GM12865 (cell line): ENCODE results near the gene KHNYN.

Source experiments
- DNase-seq: peaks from one replicate; pipeline ENCODE4 v3.0.0; 2010; ENCODE audit warnings: low read depth
- H3K4me3 ChIP-seq: 2 replicates; pipeline ENCODE4 v1.5.1; 2011; ENCODE audit warnings: mild to moderate bottlenecking, low read depth, low read length, control low read depth
- TF ChIP-seq, protein P1 (sequence below): IDR thresholded peaks from 2 replicates; pipeline ENCODE4 v1.5.1; 2011; ENCODE audit warnings: low read length, control low read depth, low read depth, inconsistent platforms; ENCODE audit not compliant: insufficient read depth; ENCODE audit errors: missing control alignments

KHNYN gene

DNA sequence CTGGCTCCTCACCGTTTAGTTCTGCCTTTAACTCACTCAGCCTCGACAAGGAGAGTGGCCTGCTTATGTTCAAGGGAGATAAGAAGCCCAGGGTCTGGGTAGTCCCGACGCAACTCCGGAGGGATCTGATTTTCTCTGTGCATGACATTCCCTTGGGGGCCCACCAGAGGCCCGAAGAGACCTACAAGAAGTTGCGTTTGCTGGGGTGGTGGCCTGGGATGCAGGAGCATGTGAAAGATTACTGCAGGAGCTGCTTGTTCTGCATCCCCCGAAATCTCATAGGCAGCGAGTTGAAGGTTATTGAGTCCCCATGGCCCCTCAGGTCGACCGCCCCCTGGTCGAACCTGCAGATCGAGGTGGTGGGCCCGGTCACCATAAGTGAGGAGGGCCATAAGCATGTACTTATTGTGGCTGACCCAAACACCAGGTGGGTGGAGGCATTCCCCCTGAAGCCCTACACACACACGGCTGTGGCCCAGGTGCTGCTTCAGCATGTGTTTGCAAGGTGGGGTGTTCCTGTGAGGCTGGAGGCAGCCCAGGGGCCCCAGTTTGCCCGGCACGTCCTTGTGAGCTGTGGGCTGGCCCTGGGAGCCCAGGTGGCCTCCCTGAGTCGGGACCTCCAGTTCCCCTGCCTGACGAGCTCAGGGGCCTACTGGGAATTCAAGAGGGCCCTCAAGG lies 13.4 kb upstream of the KHNYN start:
- TF ChIP-seq, protein P1, sequence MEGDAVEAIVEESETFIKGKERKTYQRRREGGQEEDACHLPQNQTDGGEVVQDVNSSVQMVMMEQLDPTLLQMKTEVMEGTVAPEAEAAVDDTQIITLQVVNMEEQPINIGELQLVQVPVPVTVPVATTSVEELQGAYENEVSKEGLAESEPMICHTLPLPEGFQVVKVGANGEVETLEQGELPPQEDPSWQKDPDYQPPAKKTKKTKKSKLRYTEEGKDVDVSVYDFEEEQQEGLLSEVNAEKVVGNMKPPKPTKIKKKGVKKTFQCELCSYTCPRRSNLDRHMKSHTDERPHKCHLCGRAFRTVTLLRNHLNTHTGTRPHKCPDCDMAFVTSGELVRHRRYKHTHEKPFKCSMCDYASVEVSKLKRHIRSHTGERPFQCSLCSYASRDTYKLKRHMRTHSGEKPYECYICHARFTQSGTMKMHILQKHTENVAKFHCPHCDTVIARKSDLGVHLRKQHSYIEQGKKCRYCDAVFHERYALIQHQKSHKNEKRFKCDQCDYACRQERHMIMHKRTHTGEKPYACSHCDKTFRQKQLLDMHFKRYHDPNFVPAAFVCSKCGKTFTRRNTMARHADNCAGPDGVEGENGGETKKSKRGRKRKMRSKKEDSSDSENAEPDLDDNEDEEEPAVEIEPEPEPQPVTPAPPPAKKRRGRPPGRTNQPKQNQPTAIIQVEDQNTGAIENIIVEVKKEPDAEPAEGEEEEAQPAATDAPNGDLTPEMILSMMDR = no peak
- no peak for DNase-seq
- no peak overlapping the region for H3K4me3 ChIP-seq

DNA sequence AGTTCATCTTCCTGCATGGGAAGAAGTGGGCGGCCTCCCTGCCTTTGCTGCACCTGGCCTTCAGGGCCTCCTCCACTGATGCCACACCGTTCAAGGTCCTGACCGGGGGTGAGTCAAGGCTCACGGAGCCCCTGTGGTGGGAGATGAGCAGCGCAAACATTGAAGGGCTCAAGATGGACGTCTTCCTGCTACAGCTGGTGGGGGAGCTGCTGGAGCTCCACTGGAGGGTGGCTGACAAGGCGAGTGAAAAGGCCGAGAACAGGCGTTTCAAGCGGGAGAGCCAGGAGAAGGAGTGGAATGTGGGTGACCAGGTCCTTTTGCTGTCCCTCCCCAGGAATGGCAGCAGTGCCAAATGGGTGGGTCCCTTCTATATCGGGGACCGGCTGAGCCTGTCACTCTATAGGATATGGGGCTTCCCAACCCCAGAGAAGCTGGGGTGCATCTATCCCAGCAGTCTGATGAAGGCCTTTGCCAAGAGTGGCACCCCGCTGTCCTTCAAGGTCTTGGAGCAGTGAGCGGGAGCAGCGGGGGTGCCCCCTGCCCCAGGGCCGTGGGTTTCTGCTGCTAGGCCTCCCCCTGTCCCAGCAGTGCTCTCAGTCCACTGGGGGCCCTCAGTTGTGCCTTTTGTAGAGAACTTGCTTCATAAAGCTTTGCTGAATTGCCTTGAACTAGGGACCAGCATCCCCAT lies 12.7 kb upstream of the KHNYN start:
- no peak overlapping the region for H3K4me3 ChIP-seq
- no peak for DNase-seq
- TF ChIP-seq, protein P1 = no peak

DNA sequence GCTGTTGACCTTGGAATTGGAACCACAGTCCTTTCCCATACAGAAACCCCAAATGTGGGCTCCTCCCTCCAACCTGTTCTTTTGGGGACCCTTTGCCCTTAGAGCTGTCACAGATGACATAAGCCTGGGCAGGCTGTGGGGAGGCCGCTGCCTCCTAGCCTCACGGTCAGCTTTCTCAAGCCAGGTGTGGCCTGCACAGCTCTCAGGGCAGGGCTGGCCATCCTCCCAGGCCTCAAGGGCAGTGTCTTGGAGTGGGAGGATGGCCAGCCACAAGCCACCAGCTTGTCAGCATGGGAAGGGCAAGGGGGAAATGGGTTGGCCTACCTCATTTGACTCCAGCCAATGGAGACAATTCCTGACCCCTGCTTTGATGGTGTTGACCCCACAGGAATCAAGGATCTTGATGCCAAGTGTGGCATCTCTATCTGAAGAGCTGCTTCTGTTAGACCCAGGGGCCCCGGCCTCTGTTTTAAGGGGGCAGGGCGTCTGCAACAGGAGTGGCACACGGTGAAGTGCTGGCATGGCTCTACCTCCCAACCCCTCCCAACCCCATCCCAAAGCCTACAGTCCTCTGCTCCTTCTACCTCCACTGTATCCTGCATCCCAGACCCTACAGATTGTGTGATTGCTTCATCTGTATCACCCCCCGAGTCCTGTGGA lies 11.8 kb upstream of the KHNYN start:
- TF ChIP-seq, protein P1 = no peak
- no peak overlapping the region for H3K4me3 ChIP-seq
- no peak for DNase-seq

DNA sequence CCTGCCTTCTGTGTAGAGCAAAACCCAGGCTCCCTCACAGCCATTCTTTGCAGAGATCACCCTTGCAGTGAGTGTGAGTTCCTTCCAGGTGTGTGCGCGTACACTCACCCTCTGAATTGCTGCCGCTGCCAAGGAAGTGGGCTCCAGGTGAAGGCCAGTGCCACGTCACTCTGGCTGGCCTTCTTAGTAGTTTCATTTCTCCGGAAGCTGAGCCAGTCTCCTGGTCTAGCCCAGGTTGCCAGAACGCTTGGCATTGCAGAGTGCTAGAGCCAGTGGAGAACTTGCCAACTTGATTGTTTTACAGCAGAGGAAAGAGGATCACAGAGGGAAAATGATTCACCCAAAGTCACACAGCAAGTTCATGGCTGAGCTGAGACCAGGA lies 11.3 kb upstream of the KHNYN start:
- H3K4me3 ChIP-seq = no peak overlapping the region
- no peak for DNase-seq
- TF ChIP-seq, protein P1 = no peak

DNA sequence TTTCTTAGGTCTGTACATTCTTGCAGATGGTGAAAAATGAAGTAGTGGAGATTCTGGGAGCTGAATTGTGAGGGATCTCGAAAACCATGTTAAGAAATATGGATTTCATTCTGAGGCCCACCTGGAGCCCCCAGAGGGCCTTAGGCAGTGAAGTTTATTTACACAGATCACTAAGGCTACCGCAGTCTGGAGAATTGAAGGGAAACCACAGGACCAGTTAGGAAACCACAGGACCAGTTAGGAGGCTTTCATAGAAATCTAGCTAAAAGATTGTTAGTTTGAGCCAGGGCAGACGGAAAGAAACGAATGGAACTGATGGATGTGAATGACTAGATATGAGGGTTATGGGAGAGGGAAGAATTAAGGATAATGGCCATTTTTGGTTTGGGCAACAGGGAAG lies 7.5 kb upstream of the KHNYN start:
- TF ChIP-seq, protein P1 = no peak
- DNase-seq = no peak
- H3K4me3 ChIP-seq = no peak overlapping the region

DNA sequence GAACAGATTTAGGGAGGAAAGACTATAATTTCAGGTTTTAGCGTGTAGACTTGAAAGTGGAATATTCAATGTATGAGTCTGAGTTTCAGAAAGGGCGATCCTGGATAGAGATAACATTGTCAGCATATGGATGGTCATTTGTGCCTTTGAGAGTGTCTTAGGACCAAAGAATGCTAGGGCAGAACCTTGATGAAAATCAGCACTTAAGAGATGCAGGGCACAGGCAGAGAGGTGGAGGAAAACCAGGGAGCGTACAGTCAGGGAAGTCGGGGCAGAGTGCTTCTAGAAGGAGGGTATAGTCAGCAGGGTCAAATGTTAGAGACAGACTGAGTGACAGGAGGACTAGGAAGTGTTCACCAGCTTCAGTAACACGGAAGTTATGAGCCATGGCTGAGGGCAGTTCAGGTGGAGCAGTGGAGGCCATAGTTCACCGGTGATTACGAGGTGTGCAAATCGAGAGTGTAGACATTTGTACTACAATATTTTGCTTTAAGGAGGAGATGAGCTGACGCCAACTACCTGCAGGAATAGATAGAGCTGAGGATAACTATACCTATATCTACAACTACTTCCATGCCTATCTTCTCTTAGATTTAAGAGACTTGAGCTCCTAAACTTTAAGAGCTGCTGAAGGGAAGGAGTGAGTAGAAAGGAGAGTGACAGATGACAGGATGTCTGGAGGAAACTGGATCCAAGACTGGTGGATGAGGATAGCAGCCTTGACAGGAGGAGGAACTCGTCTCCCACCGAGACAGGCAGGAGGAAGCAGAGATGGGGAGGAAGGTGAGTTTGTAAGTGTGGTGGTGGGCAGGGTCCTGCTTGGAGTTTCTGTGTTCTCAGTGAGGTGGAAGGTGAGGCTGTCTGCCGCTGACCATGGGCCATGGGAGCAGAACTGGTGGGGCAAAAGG lies 6.8 kb upstream of the KHNYN start:
- no peak for DNase-seq
- TF ChIP-seq, protein P1 = no peak
- no peak overlapping the region for H3K4me3 ChIP-seq
